ENCODE data around the gene GJD3. TPM values are rescaled to one million over a fixed set of nuclear protein-coding genes. Genes with fewer than 3 reads are reported as not detected.

GJD3 gene
- total and polyA plus RNA-seq, 2 donors (not counting 3 experiments of a cell fraction or from before 2014, with no cell fraction given), result 0.10 to 0.40 TPM

GRCh38 chr17:40325156-40326013, 39.2 kb downstream of the GJD3 start:
- no peak overlapping the region for H3K9ac ChIP-seq (replicated peaks; ENCODE audit: extremely low read depth, insufficient read depth, low read length)
- TF ChIP-seq POLR2A (IDR thresholded peaks at IDR 0.05; ENCODE audit: low read depth, low read length) (no peak), JUN (IDR thresholded peaks at IDR 0.05; ENCODE audit: borderline replicate concordance, insufficient read depth, insufficient read length, low read depth) (no peak), GATA2 (IDR thresholded peaks at IDR 0.05; ENCODE audit: insufficient read depth, insufficient read length, low read depth, low read length) (no peak), MYC (IDR thresholded peaks at IDR 0.05; ENCODE audit: low read depth, low read length) (no peak), CTCF (IDR thresholded peaks at IDR 0.05; ENCODE audit: extremely low read depth in 1 of 2, insufficient read depth in 1 of 2, low read depth in 1 of 2, low read length in 2 of 2) (no peak), EZH2 (IDR thresholded peaks at IDR 0.05; ENCODE audit: borderline replicate concordance, low read depth, low read length, severe bottlenecking) (no peak), FOS (IDR thresholded peaks at IDR 0.05; ENCODE audit: borderline replicate concordance, insufficient read depth, low read length) (no peak), MAX (IDR thresholded peaks at IDR 0.05; ENCODE audit: insufficient read depth, insufficient read length) (no peak), POLR2AphosphoS5 (IDR thresholded peaks at IDR 0.05; ENCODE audit: insufficient read depth, low read depth, low read length) (no peak)
- no peaks in the 10 kb centered on the region for H3K9me1 ChIP-seq (replicated peaks; ENCODE audit: control insufficient read depth, extremely low read depth, insufficient read depth, low read length)
- no peak overlapping the region for H3K4me2 ChIP-seq (ENCODE audit: insufficient read depth, low read length)
- no peaks in the 10 kb centered on the region for H3K9me3 ChIP-seq (replicated peaks; ENCODE audit: control insufficient read depth, insufficient read depth, low read length)
- no peak for FAIRE-seq
- H3K36me3 ChIP-seq (ENCODE audit: control insufficient read depth in 2 of 2, extremely low read depth in 1 of 2, insufficient read depth in 2 of 2, low read length in 2 of 2), result no peaks in the 10 kb centered on the region
- POLR2A ChIA-PET, result interaction anchor here (0.8 kb wide), 1 partner anchor 8 kb away, joined by 3 read pairs; no protein-coding TSS in a partner anchor
- peaks cover 77% of the 10 kb centered on the region for H3K79me2 ChIP-seq (ENCODE audit: control insufficient read depth, insufficient read depth, low read length)
- no peaks in the 10 kb centered on the region for H4K20me1 ChIP-seq (replicated peaks; ENCODE audit: control insufficient read depth, extremely low read depth, insufficient read depth, low read length)
- no peak overlapping the region for H3K4me3 ChIP-seq (replicated peaks in 1 of 3; ENCODE audit: insufficient read depth in 1 of 3, low read depth in 1 of 3, low read length in 3 of 3)
- dilution Hi-C loops (cut with MboI; ENCODE audit: extremely low pct_ligation_motif_present, low sequenced_read_pairs), result no loop called here
- CTCF ChIA-PET, result interaction anchor here (0.6 to 3.5 kb wide), 9 partner anchors 8 to 33 kb away, joined by 3 to 14 read pairs (median 3); no protein-coding TSS in a partner anchor
- no peak overlapping the region for H2AFZ ChIP-seq (ENCODE audit: low read depth, low read length)
- no peaks in the 10 kb centered on the region for H3K27me3 ChIP-seq (ENCODE audit: control insufficient read depth in 2 of 2, insufficient read depth in 2 of 2, low read length in 2 of 2)
- intact Hi-C loops (cut with micrococcal nuclease), result no loop called here
- no TSS peak for BruUV-seq (replicated peaks)
- H3K4me1 ChIP-seq (ENCODE audit: control insufficient read depth, extremely low read depth, insufficient read depth, low read length), result peaks cover 67% of the 10 kb centered on the region
- peak overlapping the region; percentile 44 for H3K27ac ChIP-seq (ENCODE audit: insufficient read depth, low read depth, low read length)
- DNase-seq (ENCODE audit: low read depth, low spot score), result no peak

All from endothelial cell of umbilical vein (primary cell).